Stimulated activated CD4-positive, alpha-beta T cell treated with anti-CD3 and anti-CD28 coated beads, Interleukin-2, amount 100 ng/mL, for 48 hours (primary cell): ENCODE data around the gene GNAZ.

ENCODE experiments used
- DNase-seq, 2 donors: peaks; one replicate each; pipeline ENCODE4 v3.0.0-alpha.2; 2020

The GNAZ gene

DNA sequence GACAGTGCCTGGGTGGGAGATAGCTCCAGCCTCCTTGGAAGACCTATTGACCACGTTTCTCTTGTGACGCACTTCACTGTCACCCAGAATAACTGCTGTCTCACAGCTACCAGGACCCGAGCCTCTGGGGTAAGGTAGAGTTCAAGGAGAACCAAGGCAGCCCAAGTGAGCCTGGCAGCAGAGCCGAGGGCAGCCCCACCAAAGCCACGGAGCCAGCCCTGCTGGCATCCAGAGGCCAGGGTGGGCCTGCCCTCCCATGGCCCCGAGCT is 38.7 kb downstream of the GNAZ start:
- no peak for DNase-seq

DNA sequence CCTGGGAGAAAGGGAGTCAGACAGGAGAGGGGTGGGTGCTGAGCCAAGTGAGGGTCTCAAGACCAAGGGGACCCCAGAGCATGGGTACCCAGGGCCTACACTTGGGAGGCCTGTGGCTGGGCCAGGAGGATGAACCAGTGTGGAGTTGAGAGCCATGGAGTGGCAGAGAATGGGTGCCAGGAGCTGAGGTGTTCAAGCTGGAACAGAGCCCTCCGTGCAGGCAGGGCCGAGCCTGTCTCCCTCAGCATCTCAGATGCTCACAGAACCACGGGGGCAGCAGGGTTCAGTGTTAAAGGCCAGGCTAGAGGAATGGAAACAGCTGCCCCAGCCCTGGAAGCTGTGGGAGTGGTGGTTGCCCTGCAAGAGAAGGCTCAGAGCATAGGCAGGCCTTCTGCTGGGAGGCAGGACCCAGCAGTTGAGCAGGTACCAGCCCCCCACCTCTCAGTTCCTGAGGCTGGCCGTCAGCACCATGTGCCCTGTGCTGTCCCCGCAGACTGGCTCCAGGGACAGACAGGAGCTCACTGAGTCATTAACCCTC is 39.2 kb downstream of the GNAZ start:
- no peak for DNase-seq

DNA sequence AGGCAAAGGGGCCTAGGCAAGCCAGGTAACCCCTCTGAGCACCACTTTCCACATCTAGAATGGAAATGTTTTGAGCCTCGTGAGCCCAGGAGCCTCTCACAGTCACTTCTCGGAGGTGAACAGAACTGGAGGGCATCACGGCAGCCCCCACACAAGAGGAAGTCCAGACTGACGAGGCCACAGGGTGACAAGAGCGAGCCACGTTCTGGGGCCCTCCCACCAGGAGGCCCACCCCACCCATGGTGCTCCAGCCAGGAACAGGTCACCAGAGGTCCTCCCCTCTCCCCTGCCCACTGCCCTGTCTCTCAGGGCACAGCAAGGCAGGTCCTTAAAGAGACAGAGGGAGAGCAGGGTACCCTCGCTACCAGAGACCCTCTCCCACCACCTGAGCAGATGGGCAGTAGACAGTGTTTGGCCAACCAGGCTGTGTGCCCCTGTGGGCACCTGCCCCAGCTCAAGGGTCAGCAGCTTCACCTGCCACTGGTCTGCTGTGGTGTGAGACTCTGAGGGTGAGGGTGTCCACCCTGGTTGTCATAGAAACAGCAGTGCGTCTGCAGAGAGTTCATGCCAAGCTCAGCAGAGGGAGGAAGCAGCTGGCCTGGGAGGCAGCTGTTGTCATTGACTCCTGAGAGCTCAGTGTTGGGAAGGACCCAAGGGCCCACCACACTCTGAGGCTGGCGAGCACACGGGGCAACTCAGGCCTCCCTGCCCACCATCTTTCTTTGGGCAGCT is 40.0 kb downstream of the GNAZ start:
- DNase-seq, result no peak

GRCh38 chr22:23110922-23111527 is 40.7 kb downstream of the GNAZ start:
- DNase-seq, result no peak

DNA sequence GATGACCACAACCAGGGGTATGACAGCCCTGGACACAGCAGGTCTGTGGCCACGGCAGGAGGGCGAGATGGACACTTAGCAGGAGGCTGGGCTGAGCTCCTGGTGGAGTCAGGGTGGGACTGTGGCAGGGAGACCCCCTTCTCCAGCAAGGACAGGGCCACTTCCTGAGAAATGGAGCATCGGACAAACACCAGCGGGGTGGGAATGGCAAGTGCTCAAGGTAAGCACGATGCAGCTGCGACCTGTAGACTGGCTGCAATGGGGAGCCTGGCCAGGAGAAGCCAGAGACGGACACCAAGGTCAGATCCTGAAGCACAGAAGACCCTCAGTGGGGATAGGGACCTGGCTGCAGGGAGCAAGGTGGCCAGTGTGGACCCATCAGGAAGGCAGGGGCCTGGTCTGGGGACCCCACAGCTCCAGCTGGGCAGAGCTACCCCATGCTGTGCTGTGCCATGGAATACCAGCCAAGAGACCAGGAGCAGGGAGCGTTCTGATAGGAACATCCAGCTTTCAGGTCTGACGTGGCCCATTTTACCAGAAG is 42.2 kb downstream of the GNAZ start:
- no peak for DNase-seq

DNA sequence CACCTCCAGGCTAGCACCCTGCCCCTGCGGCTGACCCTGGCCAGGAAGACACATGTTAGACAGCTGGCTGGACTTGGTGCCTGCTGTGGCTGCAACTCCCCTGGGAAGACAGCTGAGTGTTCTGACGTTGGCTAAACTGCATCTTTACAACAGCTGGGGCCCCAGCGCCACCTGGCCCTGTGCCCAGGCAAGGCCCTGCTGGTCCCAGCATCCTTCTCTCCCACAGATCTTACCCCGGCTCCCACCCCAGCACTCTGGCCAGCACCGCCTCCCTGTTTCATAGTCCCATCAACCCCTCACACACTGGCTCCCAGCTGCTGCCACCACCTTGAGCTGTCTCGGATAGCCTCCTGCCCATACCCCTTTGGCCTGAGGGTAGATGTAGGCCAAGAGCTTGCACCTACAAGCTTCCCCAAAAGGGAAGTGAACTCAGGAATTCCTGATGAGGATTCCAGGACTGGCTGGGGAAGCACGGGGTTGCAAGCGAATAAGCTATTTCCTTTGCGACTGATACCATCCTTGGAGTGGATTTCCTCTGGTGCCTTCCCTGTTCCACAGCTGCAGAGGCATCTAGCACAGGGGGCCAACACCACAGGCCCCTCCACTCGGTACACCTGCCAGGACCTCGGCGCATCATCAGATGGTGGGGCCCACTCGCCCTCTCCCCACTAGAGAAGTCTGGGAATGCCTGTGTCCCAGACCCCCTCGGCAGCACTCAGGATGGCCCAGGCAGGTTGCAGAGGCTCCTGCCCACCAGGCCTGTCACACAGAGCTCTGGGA is 42.9 kb downstream of the GNAZ start:
- no peak for DNase-seq

- no peak for DNase-seq
These were observed 43.8 kb downstream of the GNAZ start for GRCh38 chr22:23113847-23114720.

GRCh38 chr22:23114721-23115020 is 44.4 kb downstream of the GNAZ start:
- DNase-seq, result no peak

DNA sequence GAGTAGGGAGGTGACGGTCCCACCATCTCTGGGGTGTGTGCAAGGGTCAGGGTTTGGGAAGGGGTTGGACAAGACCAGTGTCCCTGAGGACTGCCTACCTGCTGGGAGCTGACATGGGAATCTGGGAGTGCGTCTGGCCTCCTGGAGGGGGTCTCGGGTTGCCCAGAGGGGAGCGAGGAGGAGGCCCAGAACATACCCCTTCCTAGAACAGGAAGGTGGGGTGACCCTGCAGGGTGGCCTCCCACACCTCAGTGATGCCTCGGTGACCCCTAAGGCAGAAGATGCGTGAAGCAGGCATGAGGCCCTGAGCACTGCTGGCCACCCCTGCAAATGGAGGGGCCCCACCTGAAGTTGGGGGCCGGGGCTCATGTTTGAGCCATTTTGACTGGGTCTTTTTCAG is 45.0 kb downstream of the GNAZ start:
- no peak for DNase-seq

DNA sequence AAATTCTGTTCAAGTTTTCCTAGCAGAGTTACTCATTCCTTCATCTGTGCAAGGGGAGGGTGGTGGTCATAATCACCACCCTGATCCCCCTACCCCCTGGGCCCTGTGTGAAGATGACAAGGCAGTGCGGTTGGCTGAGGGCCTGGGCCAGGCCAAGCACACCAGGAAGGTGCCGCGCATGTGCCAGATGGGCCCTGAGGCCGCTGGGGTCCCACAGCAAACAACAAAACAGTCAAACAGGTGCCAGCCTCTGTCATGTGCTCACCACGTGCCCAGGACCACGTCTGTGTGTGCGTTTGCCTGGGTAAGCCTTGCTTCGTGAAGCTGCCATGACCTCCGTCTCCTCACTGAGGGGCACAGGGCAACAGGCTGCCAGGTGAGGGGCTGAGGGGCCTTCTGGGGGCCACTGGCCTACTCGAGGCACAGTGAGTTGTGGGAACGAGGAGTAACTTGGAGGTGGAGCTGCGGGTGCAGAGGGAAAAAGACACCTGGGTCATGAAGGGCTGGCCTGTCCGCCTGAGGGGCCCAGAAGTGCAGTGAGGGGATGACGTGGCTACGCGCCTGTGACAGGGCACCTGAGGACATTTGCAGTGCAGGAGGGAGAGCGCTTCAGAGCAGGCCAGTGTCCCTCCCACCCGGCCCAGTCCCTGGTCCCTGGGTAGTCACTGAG is 45.6 kb downstream of the GNAZ start:
- no peak for DNase-seq

DNA sequence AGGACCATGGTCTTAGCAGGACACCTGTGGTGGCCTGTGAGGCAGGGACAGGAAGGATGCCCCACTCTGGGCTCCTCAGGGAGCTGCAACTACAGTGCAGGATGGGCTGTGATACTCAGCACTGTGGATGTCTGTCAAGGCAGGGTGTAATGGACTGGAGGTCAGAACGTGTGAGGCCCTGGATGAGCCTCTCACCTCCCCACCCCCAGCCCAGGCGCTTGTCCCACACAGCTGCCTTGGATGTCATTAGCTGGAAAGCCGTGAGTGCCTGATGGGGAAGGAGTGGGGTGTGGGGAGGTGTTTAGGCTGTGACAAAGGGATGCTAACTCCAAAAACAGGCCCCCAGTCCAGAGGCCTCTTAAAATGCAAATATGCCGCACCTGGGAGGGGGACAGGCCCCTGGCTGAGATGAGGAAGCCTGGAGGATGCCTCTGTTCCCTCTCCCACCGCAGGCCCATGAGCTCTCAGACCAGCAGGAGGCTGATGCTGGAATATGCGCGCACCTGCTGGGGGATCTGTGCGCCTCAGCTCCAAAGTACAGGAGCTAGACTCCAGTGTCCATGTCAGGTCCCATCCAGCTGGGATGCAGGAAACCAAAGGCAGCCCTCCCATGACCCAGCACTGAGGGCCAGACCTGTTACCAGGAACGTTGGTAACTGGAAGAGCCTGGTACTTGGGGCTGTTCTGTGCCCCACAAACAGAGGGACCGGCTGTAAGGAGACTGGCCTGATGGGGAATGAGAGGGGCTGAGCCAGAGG is 46.4 kb downstream of the GNAZ start:
- no peak for DNase-seq

DNA sequence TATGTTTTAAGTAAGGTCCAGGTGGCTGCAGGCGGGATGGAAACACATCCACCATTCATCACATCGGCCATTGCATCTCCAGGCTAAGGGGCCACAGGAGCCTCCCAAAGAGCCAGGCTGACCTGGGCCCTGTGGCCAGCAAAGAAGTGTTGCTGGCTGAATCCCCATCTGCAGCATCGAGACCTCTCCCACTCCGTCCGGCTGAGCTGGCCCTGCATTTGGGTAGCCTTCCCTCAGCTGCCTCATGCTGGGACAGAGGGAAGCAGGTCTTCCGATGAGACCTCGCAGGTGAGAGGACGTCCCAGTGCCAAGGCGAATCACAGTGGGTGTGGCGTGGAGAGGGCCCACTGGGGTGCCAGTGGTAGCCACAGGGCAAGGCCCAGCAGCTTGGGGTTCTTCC is 47.0 kb downstream of the GNAZ start:
- DNase-seq, result no peak

DNA sequence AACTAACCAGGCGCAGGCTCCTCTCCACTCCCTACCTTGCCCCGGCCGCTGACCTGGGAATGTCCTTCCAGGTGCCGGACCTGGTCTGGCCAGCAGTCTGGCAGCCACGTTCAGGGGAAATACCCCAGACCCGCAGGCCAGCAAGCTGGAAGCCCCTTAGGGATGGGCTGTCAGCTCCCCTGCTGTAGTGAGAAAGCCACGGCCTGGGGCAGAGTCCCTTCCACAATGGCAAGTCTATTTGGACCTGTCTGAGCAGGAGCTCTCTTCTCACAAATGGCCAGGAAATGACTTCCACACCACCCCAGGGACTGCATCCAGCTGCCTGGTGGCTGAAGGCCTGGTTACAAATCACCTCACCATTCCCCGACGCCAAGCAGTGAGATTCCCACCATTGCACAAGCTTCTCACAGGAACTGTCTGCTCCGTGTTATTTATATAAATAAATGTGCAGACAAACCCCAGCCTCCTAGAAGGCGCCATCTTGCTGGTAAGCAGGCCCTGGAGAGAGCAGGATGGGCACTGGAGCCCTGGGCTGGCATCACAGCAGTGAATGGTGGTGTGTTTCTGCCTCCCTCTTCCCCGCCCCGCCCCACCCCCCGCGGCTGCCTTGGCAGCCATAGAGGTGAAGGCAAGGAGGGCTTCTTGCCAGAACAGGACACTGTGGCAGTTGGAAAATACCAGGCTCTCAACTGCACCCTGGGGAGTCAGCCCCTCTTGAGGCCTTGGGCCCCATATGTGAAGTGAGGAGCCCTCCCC is 47.8 kb downstream of the GNAZ start:
- no peak for DNase-seq

GRCh38 chr22:23118647-23119493 is 48.6 kb downstream of the GNAZ start:
- no peak for DNase-seq

GRCh38 chr22:23119494-23120414 is 49.4 kb downstream of the GNAZ start:
- peak; percentile 37 to 50 for DNase-seq

GRCh38 chr22:23120415-23120899 is 50.1 kb downstream of the GNAZ start:
- no peak for DNase-seq

DNA sequence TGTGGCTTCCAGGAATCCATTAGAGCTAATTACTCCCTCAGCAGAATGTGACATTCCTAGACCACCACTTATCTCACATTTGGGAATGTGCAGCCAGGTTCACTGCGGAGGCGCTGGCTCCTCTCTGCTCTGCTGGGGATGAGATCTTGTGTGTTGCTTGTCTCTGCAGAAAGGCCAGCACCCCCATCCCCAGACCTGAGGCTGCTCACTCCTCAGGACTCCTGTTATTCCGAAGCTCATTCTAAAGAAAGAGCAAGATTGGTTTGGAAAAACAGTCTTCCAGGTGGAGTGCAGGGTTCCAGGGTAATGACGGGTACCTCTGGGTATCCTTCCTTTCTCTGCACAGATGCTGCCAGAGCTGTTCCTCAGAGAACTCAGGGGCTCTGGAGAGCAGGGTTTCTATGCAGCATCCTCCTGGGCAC is 50.7 kb downstream of the GNAZ start:
- DNase-seq, result no peak

DNA sequence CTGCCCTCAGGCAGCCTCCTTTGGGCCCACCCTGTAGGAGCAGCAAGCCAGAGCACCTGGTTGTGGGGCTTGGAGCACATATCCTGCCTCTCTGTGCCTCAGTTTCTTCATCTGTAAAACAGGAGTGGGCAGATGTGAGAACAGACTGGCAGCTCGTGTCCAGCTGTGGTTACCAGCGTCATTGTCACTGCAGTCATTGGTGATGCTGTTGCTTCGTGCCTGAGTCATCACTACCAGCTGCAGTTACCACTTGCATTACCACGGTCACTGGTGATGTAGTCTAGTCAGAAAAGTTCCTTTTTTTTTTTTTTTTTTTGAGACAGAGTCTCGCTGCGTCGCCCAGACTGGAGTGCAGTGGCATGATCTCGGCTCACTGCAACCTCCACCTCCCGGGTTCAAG is 51.1 kb downstream of the GNAZ start:
- DNase-seq, result no peak
